HG02943 (cell line): ENCODE data around the gene YLPM1.

Source experiments
- ATAC-seq: cut with Tn5 transposase; IDR thresholded peaks from one replicate; pipeline ENCODE4 v1.9.1; 2021; ENCODE audit warnings: mild to moderate bottlenecking, low read depth, moderate library complexity; ENCODE audit not compliant: unreplicated experiment

YLPM1 gene

GRCh38 chr14:74836251-74836960 lies 73.3 kb downstream of the YLPM1 start:
- ATAC-seq = no peak

DNA sequence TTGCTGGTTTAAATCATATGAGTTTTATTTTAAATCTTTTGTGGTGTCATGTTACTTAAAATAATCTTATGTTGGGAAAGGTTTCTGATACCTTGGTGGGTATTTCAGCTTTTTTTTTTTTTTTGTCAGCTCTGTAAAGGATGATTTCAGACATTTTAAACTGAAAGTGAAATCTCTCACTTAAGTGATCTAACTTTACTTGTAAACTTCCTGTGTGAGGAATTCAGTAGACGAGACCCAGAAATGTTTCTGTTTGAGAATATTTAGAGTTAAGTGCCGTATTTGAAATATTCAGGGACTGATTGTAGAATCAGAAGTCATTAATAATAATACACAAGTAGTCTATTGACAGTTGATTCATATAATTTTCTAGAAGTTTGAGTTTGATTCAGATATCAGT lies 75.0 kb downstream of the YLPM1 start:
- ATAC-seq = no peak

DNA sequence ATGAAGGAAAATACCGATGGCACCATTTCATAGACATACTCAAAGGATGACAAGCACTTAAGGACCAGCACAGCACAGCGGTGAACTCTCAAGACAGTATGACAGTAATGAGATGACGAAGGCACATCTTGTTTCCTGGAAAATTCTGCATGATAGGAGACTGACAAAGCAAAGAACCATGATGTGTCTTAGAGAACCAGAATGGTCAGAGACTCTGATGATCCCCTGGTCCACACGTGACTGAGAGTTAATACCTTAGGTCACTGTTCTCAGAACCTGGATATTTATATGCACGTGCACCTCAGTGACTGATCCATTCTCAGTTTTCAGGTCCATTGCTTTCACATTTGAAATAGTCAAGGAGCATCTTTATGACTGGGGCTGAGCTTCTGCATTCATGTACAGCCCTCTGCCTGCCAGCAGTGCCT lies 77.5 kb downstream of the YLPM1 start:
- no peak for ATAC-seq

DNA sequence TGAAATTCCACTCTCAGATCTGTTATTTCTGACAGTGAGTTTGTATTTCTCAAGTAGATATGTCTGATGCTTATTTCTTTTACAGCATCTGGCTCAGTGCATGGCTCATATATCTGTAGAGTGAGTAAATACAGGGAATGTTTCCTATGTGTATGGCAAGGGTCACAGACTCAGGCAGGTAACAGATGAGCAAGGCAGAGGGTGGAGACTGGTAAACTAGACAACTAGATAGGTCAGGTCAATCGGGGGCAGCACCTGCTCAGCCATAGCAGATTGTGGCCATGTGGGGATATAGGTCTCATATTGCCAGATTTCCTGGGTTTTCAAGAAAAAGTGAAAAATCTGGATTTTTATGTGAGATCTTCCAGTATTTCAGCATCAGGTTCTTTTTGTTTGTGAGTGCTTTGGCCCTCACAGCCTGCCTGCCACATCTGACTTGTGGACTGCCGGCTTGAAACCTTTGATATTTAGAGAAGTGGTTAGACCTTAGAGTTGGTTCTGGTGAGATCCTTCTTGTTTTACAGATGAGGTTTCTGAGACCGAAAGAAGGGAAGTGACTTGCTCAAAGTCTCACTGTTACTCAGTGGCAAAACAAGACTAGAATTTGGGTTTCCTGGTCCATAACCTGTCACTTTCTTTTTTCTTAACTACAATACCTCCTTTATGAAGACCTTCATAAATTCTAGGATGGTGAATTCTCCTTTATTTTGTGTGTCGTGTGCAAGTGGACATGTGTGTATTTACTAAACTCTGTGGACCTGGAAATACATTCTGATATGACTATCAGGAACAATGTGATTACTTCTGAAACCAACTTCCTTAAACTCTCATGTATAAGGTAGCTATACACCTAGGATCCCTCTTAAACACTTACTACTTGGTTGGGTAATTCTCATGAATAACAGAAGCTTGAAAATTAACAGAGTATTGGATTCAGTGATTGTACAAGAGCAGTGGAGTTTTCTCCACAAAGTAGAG lies 78.4 kb downstream of the YLPM1 start:
- ATAC-seq = peak; percentile 76

DNA sequence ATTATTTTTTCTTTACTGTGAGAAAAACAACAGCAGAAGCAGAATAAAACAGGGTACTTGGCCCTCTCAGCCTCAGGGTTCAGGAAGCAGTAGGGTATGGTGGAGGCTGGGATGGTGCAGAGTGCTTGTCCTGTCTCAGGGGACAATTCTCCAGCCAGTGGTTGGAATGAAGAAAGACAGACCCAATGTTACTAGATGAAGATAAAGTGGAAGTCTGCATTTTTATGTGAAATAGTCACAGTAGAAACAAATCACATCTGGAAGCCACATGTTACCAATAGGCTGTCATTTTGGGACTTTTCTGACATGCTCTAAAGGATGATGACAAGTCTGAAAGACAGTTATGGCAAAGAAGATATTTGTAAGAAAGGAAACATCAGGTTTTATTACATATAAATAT lies 80.5 kb downstream of the YLPM1 start:
- ATAC-seq = no peak

GRCh38 chr14:74846168-74846567 lies 83.1 kb downstream of the YLPM1 start:
- ATAC-seq = no peak

DNA sequence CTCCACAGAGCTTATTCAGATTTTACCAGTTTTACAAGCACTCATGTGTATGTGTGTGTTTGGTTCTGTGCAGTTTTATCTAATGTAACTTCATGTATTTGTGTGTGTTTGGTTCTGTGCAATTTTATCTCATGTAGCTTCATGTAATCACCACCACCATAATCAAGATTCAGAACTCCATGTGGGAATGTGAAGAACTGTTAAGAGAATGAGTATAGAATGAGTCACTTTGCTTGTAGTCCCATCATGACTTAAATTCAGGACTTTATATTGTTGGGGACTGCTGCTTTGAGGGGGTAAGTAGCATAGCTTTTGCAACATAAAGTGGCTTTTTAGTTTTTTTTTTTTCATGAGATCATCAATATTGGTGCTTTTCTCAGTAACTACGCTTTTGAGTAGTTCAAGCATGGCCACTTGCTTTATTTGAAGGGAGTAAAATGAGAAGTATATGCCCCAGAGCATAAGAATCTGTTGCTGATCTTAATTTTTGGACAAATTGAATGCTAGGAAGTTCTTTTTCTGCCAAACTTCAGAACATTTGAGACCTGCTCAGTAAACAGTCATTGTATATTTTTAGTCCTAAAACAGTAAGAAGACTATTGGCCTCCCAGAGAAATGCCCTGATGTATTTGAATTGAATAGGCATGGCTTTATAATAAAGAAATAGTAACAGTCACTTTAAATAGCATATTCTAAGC lies 84.0 kb downstream of the YLPM1 start:
- ATAC-seq = no peak

GRCh38 chr14:74848768-74849167 lies 85.7 kb downstream of the YLPM1 start:
- no peak for ATAC-seq

DNA sequence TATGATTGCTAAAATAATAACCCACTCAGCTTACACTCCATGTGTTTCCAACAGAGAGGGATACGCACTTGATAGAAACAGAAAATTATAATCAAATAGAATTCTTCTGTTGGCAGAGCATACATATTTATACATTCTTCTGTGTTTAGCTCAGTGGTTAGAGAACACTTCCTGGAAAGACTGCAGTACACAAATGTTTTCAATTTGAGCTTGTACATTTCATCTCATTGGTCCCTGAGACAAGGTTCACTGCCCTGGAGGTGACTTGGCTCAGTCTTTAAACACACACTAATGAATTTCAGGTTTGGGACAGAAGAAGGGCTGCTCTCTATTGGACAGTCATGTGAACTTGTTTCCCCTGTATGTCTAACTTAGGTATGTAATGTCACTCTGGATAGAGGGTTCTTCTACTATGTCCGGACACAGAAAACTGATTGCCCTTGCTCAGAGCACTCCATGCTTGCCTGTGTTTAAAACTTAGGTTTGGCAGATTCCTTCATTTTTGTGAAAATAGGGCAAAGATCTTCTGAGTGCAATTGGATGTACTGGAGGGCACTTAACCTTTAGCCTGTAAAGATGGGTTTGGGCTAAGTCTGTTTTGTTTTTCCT lies 89.9 kb downstream of the YLPM1 start:
- ATAC-seq = no peak

DNA sequence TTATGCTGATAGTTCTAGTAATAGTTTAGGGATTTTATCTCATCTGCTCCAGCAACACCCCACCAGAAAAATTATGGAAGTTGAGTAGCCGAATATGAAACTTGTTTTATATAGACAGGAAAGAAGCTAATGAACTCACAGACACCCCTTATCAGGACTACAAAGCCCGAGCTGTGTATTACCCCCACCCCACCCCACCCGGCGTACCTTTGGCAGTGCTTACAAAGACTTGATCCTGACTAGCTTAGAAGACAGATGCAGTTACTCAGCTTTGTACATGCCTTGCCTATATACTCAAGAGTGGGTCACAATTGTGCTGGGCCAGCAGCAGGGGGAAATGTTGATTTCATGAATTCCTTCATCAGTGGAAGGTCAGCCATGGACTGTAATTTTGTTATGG lies 90.5 kb downstream of the YLPM1 start:
- no peak for ATAC-seq

DNA sequence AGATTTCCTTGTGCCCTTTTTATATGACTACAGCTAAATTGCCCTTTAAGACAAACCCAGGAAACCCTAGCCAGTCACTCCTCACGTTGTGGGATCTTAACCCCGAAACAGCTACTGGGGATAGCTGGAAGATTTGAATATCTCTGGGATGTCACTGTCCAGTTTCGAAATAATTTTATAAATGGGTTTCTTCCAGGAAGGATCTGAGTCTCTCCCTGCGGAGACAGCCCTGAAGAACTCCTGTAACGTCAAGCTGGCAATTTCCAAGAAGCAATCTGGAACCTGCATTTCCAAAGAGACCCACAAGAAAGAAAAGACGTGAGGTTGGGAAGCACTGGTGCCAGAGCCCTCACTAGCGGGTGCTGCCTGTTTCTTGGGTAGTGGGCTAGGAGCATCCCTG lies 91.9 kb downstream of the YLPM1 start:
- ATAC-seq = no peak

GRCh38 chr14:74855945-74856344 lies 92.8 kb downstream of the YLPM1 start:
- no peak for ATAC-seq

- ATAC-seq = no peak
These were observed 93.2 kb downstream of the YLPM1 start for GRCh38 chr14:74856366-74856765.

GRCh38 chr14:74858022-74858421 lies 94.9 kb downstream of the YLPM1 start:
- no peak for ATAC-seq

- ATAC-seq = no peak
These were observed 96.8 kb downstream of the YLPM1 start for GRCh38 chr14:74859757-74860552.

DNA sequence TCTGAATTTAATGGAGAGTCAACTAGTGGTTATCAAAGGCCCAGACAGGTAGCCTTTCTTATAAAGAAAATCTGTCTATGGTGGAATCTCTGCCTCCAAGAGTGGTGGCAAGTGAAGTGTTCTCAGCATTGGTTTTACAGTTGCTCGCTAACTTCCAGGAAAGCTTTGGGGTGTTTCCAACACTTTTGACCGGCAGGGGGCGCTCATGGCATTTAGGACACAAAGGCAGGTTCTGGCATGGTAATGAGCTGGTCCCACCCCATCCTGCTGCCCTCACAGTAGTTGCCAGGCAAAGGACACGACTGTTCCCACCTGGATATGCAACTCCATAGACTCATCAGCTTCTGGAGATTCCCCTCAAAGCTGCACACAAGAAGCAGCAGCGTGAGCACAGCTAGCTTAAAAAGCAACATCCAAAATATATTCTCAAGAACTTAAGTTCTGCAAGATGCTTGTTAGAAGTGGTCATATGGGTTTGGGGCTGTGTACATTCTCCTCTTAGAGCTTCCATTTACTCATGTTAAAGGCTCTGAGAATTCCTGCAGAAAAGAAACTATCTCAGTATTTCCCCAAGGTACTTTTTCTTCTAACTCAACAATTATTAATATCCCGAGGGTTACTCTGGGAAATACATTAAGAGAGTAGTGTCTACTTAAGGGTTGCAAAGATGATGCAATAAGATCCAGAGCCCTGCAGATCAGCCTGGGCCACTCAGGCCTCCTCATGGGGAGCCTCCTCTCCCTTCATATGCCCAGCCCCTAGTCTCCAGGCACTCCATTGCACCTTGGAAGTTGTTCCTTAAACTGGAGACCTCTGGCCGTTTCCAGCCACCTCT lies 98.0 kb downstream of the YLPM1 start:
- no peak for ATAC-seq

DNA sequence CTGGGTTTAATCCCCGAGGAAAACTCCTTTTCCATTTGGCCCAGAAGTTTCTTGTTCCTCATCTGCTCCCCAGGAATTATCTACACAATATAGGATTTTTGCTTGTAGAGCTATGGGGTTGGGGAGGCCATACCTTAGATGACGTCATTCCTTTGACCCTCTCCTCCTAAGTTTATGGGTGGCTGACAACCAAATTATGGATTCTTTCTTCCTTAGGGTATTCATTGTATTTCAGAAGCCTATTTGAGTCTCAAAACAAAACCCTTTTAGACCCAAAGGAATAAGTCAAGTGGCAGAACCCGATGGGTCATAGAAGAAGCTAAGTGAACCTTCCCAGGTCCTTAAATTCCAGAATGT lies 98.6 kb downstream of the YLPM1 start:
- no peak for ATAC-seq

GRCh38 chr14:74863274-74863673 lies 100.2 kb downstream of the YLPM1 start:
- ATAC-seq = no peak

DNA sequence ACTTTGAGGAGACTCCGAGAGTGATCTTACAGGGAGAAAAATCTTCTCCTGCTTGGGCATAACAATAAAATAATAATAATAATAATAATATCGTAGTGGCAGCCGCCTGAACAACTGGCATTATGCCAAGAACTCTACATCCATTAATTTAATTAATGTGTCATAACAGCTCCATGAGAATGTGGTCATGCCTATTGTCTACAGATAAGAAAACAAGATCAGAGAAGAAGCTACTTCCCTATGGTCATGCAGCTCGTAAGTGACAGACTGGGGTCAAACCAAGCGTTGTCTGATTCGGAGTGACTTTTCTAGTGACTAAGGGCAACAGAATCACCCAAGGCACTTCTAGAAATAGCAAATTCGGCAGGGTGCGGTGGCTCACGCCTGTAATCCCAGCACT lies 101.1 kb downstream of the YLPM1 start:
- no peak for ATAC-seq
